HUES6 (cell line): Measurements from ENCODE around the gene HIPK3.
"Not testable (repeated sequence)": the region's sequence is repeated elsewhere in the genome, so short reads cannot be mapped to it uniquely, and the experiment has no call there.

Experiments
- H3K27ac ChIP-seq: 2 replicates; pipeline ENCODE4 v1.7.0; 2013; ENCODE audit warnings: low read depth, mild to moderate bottlenecking, low read length, inconsistent platforms
- H3K27me3 ChIP-seq: 2 replicates; pipeline ENCODE4 v1.6.1; 2013; ENCODE audit warnings: low read length; ENCODE audit not compliant: control insufficient read depth, insufficient read depth
- H3K36me3 ChIP-seq: 2 replicates; pipeline ENCODE4 v1.6.1; 2013; ENCODE audit warnings: low read length; ENCODE audit not compliant: control insufficient read depth, insufficient read depth
- H3K4me1 ChIP-seq: 2 replicates; pipeline ENCODE4 v1.6.1; 2013; ENCODE audit warnings: low read length; ENCODE audit not compliant: control insufficient read depth, insufficient read depth
- H3K4me3 ChIP-seq: 2 replicates; pipeline ENCODE4 v1.5.1; 2013; ENCODE audit warnings: low read depth, low read length
- H3K9ac ChIP-seq: one replicate; pipeline ENCODE4 v1.6.1; 2013; ENCODE audit warnings: mild to moderate bottlenecking, low read length
- H3K9me3 ChIP-seq: 2 replicates; pipeline ENCODE4 v1.6.1; 2013; ENCODE audit warnings: low read depth, low read length; ENCODE audit not compliant: control insufficient read depth, insufficient read depth

The HIPK3 gene

GRCh38 chr11:33261350-33261749, 4.2 kb downstream of the HIPK3 start:
- H3K4me3 ChIP-seq, H3K4me1 ChIP-seq, H3K9me3 ChIP-seq, H3K9ac ChIP-seq, H3K27ac ChIP-seq, H3K36me3 ChIP-seq, H3K27me3 ChIP-seq: not testable (repeated sequence)

GRCh38 chr11:33262011-33262645, 4.9 kb downstream of the HIPK3 start:
- H3K9ac ChIP-seq: no peak overlapping the region
- H3K36me3 ChIP-seq: no peaks in the 10 kb centered on the region
- no peak overlapping the region for H3K4me3 ChIP-seq
- no peaks in the 10 kb centered on the region for H3K27me3 ChIP-seq
- no peak overlapping the region for H3K27ac ChIP-seq
- H3K4me1 ChIP-seq: peaks cover 5% of the 10 kb centered on the region; the same call in 1 of the 2 replicates
- no peaks in the 10 kb centered on the region for H3K9me3 ChIP-seq

- no peaks in the 10 kb centered on the region for H3K36me3 ChIP-seq
Measured at GRCh38 chr11:33263549-33263948, 6.4 kb downstream of the HIPK3 start.

DNA sequence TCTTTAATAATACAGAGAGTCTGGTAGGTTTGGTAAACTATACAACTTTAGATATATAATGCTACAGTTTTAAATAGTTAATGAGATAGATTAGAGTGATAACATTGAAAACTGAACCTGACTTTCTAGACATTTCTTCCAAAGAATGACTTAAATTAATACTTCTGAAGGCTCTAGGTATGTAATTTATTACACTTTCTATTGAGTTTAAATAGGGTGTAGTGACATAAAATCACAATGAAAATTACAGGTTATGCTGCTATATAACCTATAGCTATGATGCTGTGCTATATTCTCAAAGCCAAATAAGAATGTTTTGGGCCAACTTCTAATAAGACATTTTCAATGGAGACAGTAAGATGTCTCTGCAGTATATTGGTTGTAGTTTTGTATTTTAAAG, 7.7 kb downstream of the HIPK3 start:
- no peak overlapping the region for H3K9ac ChIP-seq

More at GRCh38 chr11:33263549-33263948, 6.4 kb downstream of the HIPK3 start:
- no peak overlapping the region for H3K9ac ChIP-seq
- no peak overlapping the region for H3K4me3 ChIP-seq
- H3K27me3 ChIP-seq: no peaks in the 10 kb centered on the region
- H3K4me1 ChIP-seq: peaks cover 5% of the 10 kb centered on the region; the same call in 1 of the 2 replicates
- H3K27ac ChIP-seq: no peak overlapping the region
- no peaks in the 10 kb centered on the region for H3K9me3 ChIP-seq

GRCh38 chr11:33266393-33267215, 9.4 kb downstream of the HIPK3 start:
- H3K27me3 ChIP-seq: no peaks in the 10 kb centered on the region
- H3K9me3 ChIP-seq: no peaks in the 10 kb centered on the region
- no peak overlapping the region for H3K27ac ChIP-seq
- no peaks in the 10 kb centered on the region for H3K36me3 ChIP-seq
- no peak overlapping the region for H3K9ac ChIP-seq
- H3K4me3 ChIP-seq: no peak overlapping the region
- H3K4me1 ChIP-seq: no peaks in the 10 kb centered on the region

More for the DNA sequence above, 7.7 kb downstream of the HIPK3 start:
- H3K27me3 ChIP-seq: no peaks in the 10 kb centered on the region
- H3K4me1 ChIP-seq: peaks cover 2% of the 10 kb centered on the region; the same call in 1 of the 2 replicates
- H3K4me3 ChIP-seq: no peak overlapping the region
- no peaks in the 10 kb centered on the region for H3K9me3 ChIP-seq
- H3K27ac ChIP-seq: no peak overlapping the region
- H3K36me3 ChIP-seq: no peaks in the 10 kb centered on the region

DNA sequence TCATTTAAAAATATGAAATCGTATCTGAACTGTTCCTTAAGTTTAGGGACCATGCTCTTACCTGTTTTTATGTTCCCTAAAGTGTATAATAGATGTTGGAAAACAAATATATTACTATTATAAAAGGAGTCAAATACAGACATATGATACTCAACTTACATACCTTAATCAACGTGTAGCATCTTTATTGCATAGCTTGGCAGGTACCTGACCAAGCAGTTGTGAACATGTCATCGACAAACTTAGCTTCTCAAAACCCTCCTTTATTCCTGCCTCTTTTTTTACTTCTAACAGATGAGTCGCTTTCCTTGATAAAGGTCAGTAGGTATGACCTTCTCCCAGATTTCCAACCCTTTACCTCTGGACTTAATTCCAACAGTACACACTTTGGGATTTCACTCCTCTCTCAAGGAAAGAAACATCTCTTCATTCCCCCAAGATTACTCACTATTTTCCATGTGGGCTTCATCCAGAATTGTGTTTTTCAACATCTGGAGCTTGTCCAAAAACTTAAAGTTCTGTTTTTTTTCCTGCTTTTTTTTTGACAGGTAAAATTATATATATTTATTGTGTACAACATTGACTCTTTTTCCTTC, 11.9 kb downstream of the HIPK3 start:
- H3K9ac ChIP-seq: no peak overlapping the region
- no peaks in the 10 kb centered on the region for H3K9me3 ChIP-seq
- no peaks in the 10 kb centered on the region for H3K4me1 ChIP-seq
- no peak overlapping the region for H3K4me3 ChIP-seq
- H3K36me3 ChIP-seq: no peaks in the 10 kb centered on the region
- H3K27me3 ChIP-seq: no peaks in the 10 kb centered on the region
- no peak overlapping the region for H3K27ac ChIP-seq

GRCh38 chr11:33269822-33270221, 12.6 kb downstream of the HIPK3 start:
- no peak overlapping the region for H3K27ac ChIP-seq
- H3K9ac ChIP-seq: no peak overlapping the region
- H3K4me1 ChIP-seq: no peaks in the 10 kb centered on the region
- no peaks in the 10 kb centered on the region for H3K9me3 ChIP-seq
- H3K27me3 ChIP-seq: no peaks in the 10 kb centered on the region
- H3K4me3 ChIP-seq: no peak overlapping the region
- H3K36me3 ChIP-seq: no peaks in the 10 kb centered on the region

DNA sequence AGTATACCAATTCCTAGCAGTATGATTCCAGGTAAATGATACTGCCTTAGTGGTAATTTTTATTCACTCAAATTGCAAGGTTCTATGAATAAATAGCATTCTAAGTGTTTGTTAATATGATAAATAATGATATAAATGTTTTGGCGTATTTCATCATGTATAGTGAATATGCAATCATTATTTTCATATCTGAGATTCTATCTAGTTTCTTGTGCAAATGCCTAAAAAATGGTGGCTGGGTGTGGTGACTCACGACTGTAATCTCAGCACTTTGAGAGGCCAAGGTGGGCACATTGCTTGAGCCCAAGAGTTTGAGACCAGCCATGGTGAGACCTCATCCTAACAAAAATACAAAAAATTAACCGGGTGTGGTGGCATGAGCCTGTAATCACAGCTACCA, 13.9 kb downstream of the HIPK3 start:
- Histone ChIP-seq H3K27me3 (no peaks in the 10 kb centered on the region), H3K4me1 (no peaks in the 10 kb centered on the region), H3K9me3 (no peaks in the 10 kb centered on the region), H3K27ac (no peak overlapping the region), H3K36me3 (no peaks in the 10 kb centered on the region), H3K4me3 (no peak overlapping the region), H3K9ac (no peak overlapping the region)

- no peaks in the 10 kb centered on the region for H3K36me3 ChIP-seq
- no peaks in the 10 kb centered on the region for H3K4me1 ChIP-seq
- H3K9me3 ChIP-seq: no peaks in the 10 kb centered on the region
- H3K4me3 ChIP-seq: no peak overlapping the region
- no peak overlapping the region for H3K9ac ChIP-seq
- no peak overlapping the region for H3K27ac ChIP-seq
- no peaks in the 10 kb centered on the region for H3K27me3 ChIP-seq
Measured at GRCh38 chr11:33272338-33273107, 15.3 kb downstream of the HIPK3 start.

- Histone ChIP-seq H3K36me3 (no peaks in the 10 kb centered on the region), H3K27me3 (no peaks in the 10 kb centered on the region), H3K4me1 (no peaks in the 10 kb centered on the region), H3K9me3 (no peaks in the 10 kb centered on the region), H3K9ac (no peak overlapping the region), H3K4me3 (no peak overlapping the region), H3K27ac (no peak overlapping the region)
Measured at GRCh38 chr11:33273656-33274055, 16.5 kb downstream of the HIPK3 start.
